SU-DHL-6 (cell line): Measurements from ENCODE around the gene FSHR.

Experiments used
- EZH2phosphoT487 ChIP-seq: fragments of 200-600 bp; sonication (generic), shearing (Covaris generic); conservative IDR thresholded peaks from 2 replicates; pipeline ENCODE4 v1.6.1; 2018; ENCODE audit warnings: mild to moderate bottlenecking, antibody characterized with exemption, low read length, moderate library complexity, mixed read lengths
- TF ChIP-seq, protein P1 (sequence below): fragments of 200-600 bp; sonication (generic); IDR thresholded peaks from one replicate; pipeline ENCODE4 v1.5.1; 2017; ENCODE audit warnings: antibody characterized with exemption, mild to moderate bottlenecking, low read length, moderate library complexity; ENCODE audit not compliant: insufficient read depth, poor library complexity, severe bottlenecking

DNA sequence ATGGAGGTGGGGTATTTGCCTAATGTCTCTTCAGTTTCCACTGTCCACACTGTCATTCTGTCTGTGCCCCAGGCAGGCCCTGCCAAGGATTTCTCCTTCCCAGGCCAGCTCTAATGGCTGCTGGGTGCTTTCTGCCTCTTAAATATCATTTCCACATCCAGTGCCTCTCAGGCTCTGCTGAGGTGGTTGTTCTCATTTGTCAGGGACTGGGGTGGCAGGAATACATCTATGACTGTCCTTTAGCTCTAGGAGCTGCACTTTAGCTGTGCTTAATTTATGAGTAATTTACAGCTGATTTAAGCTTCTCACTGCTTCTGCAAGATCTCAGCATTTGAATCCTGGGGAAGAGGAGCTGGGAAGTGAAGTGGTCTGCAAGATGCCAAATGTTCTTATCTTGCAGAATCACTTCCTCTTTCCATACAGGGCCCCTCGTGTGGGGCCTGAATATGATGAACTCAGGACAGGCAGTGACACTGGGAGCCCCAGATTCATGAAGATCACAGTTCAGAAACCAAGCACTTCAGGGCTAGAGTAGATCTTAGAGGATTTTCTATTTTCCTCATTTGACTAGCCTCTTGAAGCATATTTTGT, 150.2 kb downstream of the FSHR start:
- TF ChIP-seq, protein P1, sequence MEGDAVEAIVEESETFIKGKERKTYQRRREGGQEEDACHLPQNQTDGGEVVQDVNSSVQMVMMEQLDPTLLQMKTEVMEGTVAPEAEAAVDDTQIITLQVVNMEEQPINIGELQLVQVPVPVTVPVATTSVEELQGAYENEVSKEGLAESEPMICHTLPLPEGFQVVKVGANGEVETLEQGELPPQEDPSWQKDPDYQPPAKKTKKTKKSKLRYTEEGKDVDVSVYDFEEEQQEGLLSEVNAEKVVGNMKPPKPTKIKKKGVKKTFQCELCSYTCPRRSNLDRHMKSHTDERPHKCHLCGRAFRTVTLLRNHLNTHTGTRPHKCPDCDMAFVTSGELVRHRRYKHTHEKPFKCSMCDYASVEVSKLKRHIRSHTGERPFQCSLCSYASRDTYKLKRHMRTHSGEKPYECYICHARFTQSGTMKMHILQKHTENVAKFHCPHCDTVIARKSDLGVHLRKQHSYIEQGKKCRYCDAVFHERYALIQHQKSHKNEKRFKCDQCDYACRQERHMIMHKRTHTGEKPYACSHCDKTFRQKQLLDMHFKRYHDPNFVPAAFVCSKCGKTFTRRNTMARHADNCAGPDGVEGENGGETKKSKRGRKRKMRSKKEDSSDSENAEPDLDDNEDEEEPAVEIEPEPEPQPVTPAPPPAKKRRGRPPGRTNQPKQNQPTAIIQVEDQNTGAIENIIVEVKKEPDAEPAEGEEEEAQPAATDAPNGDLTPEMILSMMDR, result no peak
- no peak for TF ChIP-seq EZH2phosphoT487
